Measurements from ENCODE around the gene LMAN2. TPM values are rescaled to one million over a fixed set of nuclear protein-coding genes. Genes with fewer than 3 reads are reported as not detected.

LMAN2 gene
- total RNA-seq, 1 experiment from 2014 or later = 106 TPM

DNA sequence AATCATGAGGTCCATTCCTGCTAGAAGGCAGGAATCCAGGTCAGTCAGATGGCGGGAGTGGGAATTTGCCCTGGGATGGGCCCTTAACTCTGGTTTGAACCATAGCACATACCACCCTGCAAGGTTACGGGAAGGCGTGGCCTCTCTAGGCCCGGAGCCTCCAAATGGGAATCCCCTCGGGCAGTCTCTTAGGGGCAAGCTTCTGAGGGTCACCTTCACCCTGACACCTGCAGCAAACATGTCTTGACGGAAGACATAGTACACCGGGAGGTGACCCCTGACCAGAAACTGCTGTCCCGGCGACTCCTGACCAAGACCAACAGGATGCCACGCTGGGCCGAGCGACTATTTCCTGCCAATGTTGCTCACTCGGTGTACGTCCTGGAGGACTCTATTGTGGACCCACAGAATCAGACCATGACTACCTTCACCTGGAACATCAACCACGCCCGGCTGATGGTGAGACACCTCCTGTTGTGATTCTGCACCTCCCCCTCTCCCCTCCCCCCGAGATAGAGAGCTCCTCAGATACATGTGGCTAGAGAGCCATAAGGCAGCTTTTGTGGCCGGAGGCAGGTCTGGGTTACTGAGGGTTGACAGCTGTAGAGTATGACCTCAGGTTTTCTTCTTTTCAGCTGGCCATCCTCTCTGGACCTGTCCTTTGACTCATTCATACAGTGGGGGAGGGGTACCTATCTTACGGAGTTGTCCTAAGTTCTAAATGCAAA lies 46.9 kb downstream of the LMAN2 start:
- Histone ChIP-seq H3K4me2 (ENCODE audit: insufficient read depth, insufficient read length, low read length) (peak overlapping the region; percentile 71), H3K4me1 (ENCODE audit: insufficient read depth, low read length) (no peaks in the 10 kb centered on the region), H4K5ac (ENCODE audit: insufficient read length, low read depth, low read length) (no peak overlapping the region), H3K9ac (ENCODE audit: extremely low read depth, insufficient read length, low read length) (peak overlapping the region; percentile 93), H4K8ac (replicated peaks; ENCODE audit: insufficient read length, low read depth, low read length) (no peak overlapping the region), H3K79me1 (ENCODE audit: insufficient read depth, low read depth, low read length, poor library complexity, severe bottlenecking) (no peaks in the 10 kb centered on the region), H2BK120ac (ENCODE audit: low read depth, low read length, poor library complexity, severe bottlenecking) (no peak overlapping the region), H3K27me3 (ENCODE audit: insufficient read depth, low read length) (no peaks in the 10 kb centered on the region), H2BK12ac (ENCODE audit: insufficient read length, low read depth, low read length) (no peak overlapping the region), H2AFZ (ENCODE audit: low read length) (no peak overlapping the region), H3T11ph (ENCODE audit: low read length) (no peak overlapping the region), H3K56ac (ENCODE audit: insufficient read length, low read depth, low read length) (no peak overlapping the region), H4K20me1 (ENCODE audit: control insufficient read depth, insufficient read depth, insufficient read length) (peaks cover 5% of the 10 kb centered on the region), H3K4ac (ENCODE audit: low read depth, low read length) (no peak overlapping the region), H3K18ac (ENCODE audit: insufficient read length, low read depth, low read length) (no peak overlapping the region), H3K23me2 (ENCODE audit: insufficient read length, low read depth, low read length, poor library complexity, severe bottlenecking) (peaks cover 13% of the 10 kb centered on the region), H3K14ac (ENCODE audit: insufficient read depth, low read length) (no peak overlapping the region), H3K23ac (ENCODE audit: insufficient read length, low read depth, low read length) (no peak overlapping the region), H4K91ac (ENCODE audit: insufficient read length, low read depth, low read length) (no peak overlapping the region), H2AK5ac (ENCODE audit: insufficient read length, low read length) (no peak overlapping the region), H3K79me2 (ENCODE audit: insufficient read depth, low read length) (peaks cover 9% of the 10 kb centered on the region; the same call in 1 of the 2 replicates), H2BK15ac (ENCODE audit: low read depth, low read length) (no peak overlapping the region), H2BK5ac (ENCODE audit: insufficient read length, low read length) (no peak overlapping the region), H3K9me3 (ENCODE audit: control insufficient read depth, low read depth, low read length) (no peaks in the 10 kb centered on the region), H2BK20ac (ENCODE audit: low read depth, low read length, poor library complexity, severe bottlenecking) (no peak overlapping the region), H3K27ac (ENCODE audit: insufficient read length, low read depth, low read length) (no peak overlapping the region)
- DNase-seq = no peak
- no peaks in the 10 kb centered on the region for H3K9me3 Mint-ChIP-seq
- H3K36me3 Mint-ChIP-seq (ENCODE audit: insufficient read depth in 1 of 3, low read depth in 3 of 3) = peaks cover 24 to 44% (median 31%) of the 10 kb centered on the region in 3 experiments
- no peak for TF ChIP-seq CTCF (conservative IDR thresholded peaks at IDR 0.05)
- WGBS (ENCODE audit: extremely low coverage, insufficient read length, low lambda C conversion rate) = no CpG with 5 or more reads among the region's 19 CpGs
- peak overlapping the region; percentile 93 to 96 for H3K4me3 Mint-ChIP-seq
- peaks cover 1% of the 10 kb centered on the region; the same call in 1 of the 2 replicates for H3K27me3 Mint-ChIP-seq (ENCODE audit: low read depth)
- peak overlapping the region; percentile 90 to 98 (median 94) for H3K27ac Mint-ChIP-seq
- peaks cover 24 to 33% of the 10 kb centered on the region in 2 experiments for H3K4me1 Mint-ChIP-seq
